Activated CD4-positive, alpha-beta T cell treated with anti-CD3 and anti-CD28 coated beads for 24 hours (primary cell): ENCODE data around the gene PROCA1.

Source experiments
- DNase-seq, 2 donors: peaks; one replicate each; pipeline ENCODE4 v3.0.0-alpha.2; 2020; ENCODE audit warnings: low read depth in 2 of 2

Gene PROCA1

GRCh38 chr17:28707339-28707720 lies 4.4 kb downstream of the PROCA1 start:
- DNase-seq = no peak

GRCh38 chr17:28706471-28707338 lies 5.0 kb downstream of the PROCA1 start:
- DNase-seq = no peak

GRCh38 chr17:28705728-28706334 lies 5.9 kb downstream of the PROCA1 start:
- no peak for DNase-seq

- no peak for DNase-seq
Measured at GRCh38 chr17:28705074-28705659, 6.5 kb downstream of the PROCA1 start.

GRCh38 chr17:28704219-28704858 lies 7.3 kb downstream of the PROCA1 start:
- DNase-seq = no peak

- no peak for DNase-seq
Measured at GRCh38 chr17:28703552-28704218, 8.0 kb downstream of the PROCA1 start.

GRCh38 chr17:28702752-28703150 lies 8.9 kb downstream of the PROCA1 start:
- no peak for DNase-seq

GRCh38 chr17:28702026-28702751 lies 9.5 kb downstream of the PROCA1 start:
- DNase-seq = no peak

- DNase-seq = no peak
Measured at GRCh38 chr17:28700830-28701492, 10.7 kb downstream of the PROCA1 start.

GRCh38 chr17:28700278-28700677 lies 11.4 kb downstream of the PROCA1 start:
- no peak for DNase-seq

- no peak for DNase-seq
Measured at GRCh38 chr17:28698253-28698941, 13.3 kb downstream of the PROCA1 start.

GRCh38 chr17:28693869-28694268 lies 17.8 kb downstream of the PROCA1 start:
- DNase-seq = no peak

- no peak for DNase-seq
Measured at GRCh38 chr17:28689011-28689410, 22.7 kb downstream of the PROCA1 start.

- no peak for DNase-seq
Measured at GRCh38 chr17:28688481-28688880, 23.2 kb downstream of the PROCA1 start.

- DNase-seq = no peak
Measured at GRCh38 chr17:28686296-28686695, 25.4 kb downstream of the PROCA1 start.

GRCh38 chr17:28685366-28685765 lies 26.3 kb downstream of the PROCA1 start:
- DNase-seq = no peak

GRCh38 chr17:28684963-28685362 lies 26.7 kb downstream of the PROCA1 start:
- DNase-seq = no peak

GRCh38 chr17:28682655-28683054 lies 29.0 kb downstream of the PROCA1 start:
- DNase-seq = no peak

GRCh38 chr17:28675980-28676379 lies 35.7 kb downstream of the PROCA1 start:
- no peak for DNase-seq

GRCh38 chr17:28675490-28675889 lies 36.2 kb downstream of the PROCA1 start:
- DNase-seq = no peak
